K562 (cell line): ENCODE results near the gene HHATL. TPM values are rescaled to one million over a fixed set of nuclear protein-coding genes. Genes with fewer than 3 reads are reported as not detected.

Experiments
- ATAC-seq: fragments of 200-7000 bp; cut with Tn5 transposase; 3 replicates; pipeline ENCODE4 v1.9.1; 2020; ENCODE audit warnings: moderate library complexity
- BruUV-seq: library from RNA; stranded (reverse); fragments of 400-500 nt; replicated peaks from 2 replicates; lab custom pipeline; 2021; lab: Mats Ljungman, UMichigan
- CTCF ChIA-PET: fragments of 300-600 bp; formaldehyde crosslinking; extraction: SDS; loops from one replicate; lab custom pipeline; 2021; ENCODE audit warnings: low intra/inter-chr PET ratio; lab: Yijun Ruan, JAX
- POLR2A ChIA-PET: fragments of 300-600, 350-650 bp; sonication (Branson Sonifier 250); formaldehyde crosslinking; extraction: SDS; loops from one replicate; lab custom pipeline; 2021; ENCODE audit warnings: antibody characterized with exemption, inconsistent platforms; lab: Yijun Ruan, JAX
- DNase-seq, 4 experiments: peaks; one replicate each; pipeline versions ENCODE4 v3.0.0 to v3.0.0-alpha.2; 2011 to 2018; ENCODE audit warnings: low spot score in 3 of 4, mixed read lengths in 3 of 4; ENCODE audit errors: extremely low read depth in 1 of 4
- FAIRE-seq: peaks from 2 replicates; lab custom pipeline; 2011; peaks lifted over from hg19 to GRCh38; lab: Jason Lieb, UNC
- H2AFZ ChIP-seq: 2 replicates; pipeline ENCODE4 v1.6.0; 2011; ENCODE audit warnings: low read depth, low read length, control low read depth, inconsistent platforms
- H3K27ac ChIP-seq: fragments of 200-600 bp; 3 replicates; pipeline ENCODE4 v1.8.0; 2011; ENCODE audit warnings: low read depth, mild to moderate bottlenecking, control low read depth, inconsistent platforms, low read length, moderate library complexity, mixed read lengths; ENCODE audit errors: extremely low read depth
- H3K27me3 ChIP-seq, 2 experiments: fragments of 300-600 bp in 1 of 2; 2 replicates in 1 of 2; 3 replicates in 1 of 2; pipeline versions ENCODE4 v1.6.0 to v1.8.0; 2011; ENCODE audit warnings: inconsistent platforms in 2 of 2, low read length in 2 of 2, mild to moderate bottlenecking in 1 of 2, mixed read lengths in 1 of 2, moderate library complexity in 1 of 2; ENCODE audit not compliant: control insufficient read depth in 2 of 2, insufficient read depth in 2 of 2
- H3K36me3 ChIP-seq: fragments of 300-600 bp; 3 replicates; pipeline ENCODE4 v1.8.0; 2011; ENCODE audit warnings: mild to moderate bottlenecking, low read length, inconsistent platforms; ENCODE audit not compliant: control insufficient read depth, insufficient read depth
- H3K4me1 ChIP-seq, 2 experiments: fragments of 200-600 bp in 1 of 2; replicated peaks in 1 of 2; 2 replicates in 1 of 2; 3 replicates in 1 of 2; pipeline versions ENCODE4 v1.5.1 to v1.8.0; 2011; ENCODE audit warnings: inconsistent platforms in 2 of 2, low read length in 2 of 2, mild to moderate bottlenecking in 1 of 2, mixed read lengths in 1 of 2, moderate library complexity in 1 of 2; ENCODE audit not compliant: control insufficient read depth in 2 of 2, insufficient read depth in 2 of 2
- H3K4me2 ChIP-seq: 2 replicates; pipeline ENCODE4 v1.6.1; 2011; ENCODE audit warnings: low read length, control low read depth, inconsistent platforms, mixed read lengths; ENCODE audit not compliant: insufficient read depth
- H3K4me3 ChIP-seq: fragments of 200-600 bp; sonication (generic), shearing (Covaris generic); 2 replicates; pipeline ENCODE4 v1.5.1; 2016; ENCODE audit warnings: control low read depth, inconsistent platforms
- H3K79me2 ChIP-seq: fragments of 200-600 bp; 3 replicates; pipeline ENCODE4 v1.8.0; 2011; ENCODE audit warnings: low read length, inconsistent platforms; ENCODE audit not compliant: control insufficient read depth, insufficient read depth
- H3K9ac ChIP-seq, 2 experiments: 2 replicates each; pipeline versions ENCODE4 v1.6.0 to v1.6.1; 2011; ENCODE audit warnings: low read depth in 2 of 2, low read length in 2 of 2, control low read depth in 1 of 2, inconsistent platforms in 1 of 2, mild to moderate bottlenecking in 1 of 2, mixed read lengths in 1 of 2; ENCODE audit not compliant: insufficient read depth in 1 of 2
- H3K9me1 ChIP-seq: one replicate; pipeline ENCODE4 v1.6.0; 2011; ENCODE audit warnings: inconsistent platforms, mild to moderate bottlenecking, low read length, moderate library complexity; ENCODE audit not compliant: control insufficient read depth, insufficient read depth
- H3K9me3 ChIP-seq: replicated peaks from 2 replicates; pipeline ENCODE4 v1.5.1; 2011; ENCODE audit warnings: low read depth, low read length, inconsistent platforms; ENCODE audit not compliant: control insufficient read depth, insufficient read depth
- H4K20me1 ChIP-seq: replicated peaks from 2 replicates; pipeline ENCODE4 v1.6.1; 2011; ENCODE audit warnings: low read length, inconsistent platforms, mixed read lengths; ENCODE audit not compliant: control insufficient read depth, insufficient read depth
- ETS2 ChIP-seq: IDR thresholded peaks from 2 replicates; pipeline ENCODE4 v1.6.1; 2016; ENCODE audit warnings: borderline replicate concordance, missing genetic modification characterization, mild to moderate bottlenecking, moderate library complexity, missing compliant biosample characterization; ENCODE audit not compliant: poor library complexity, severe bottlenecking
- PREB ChIP-seq: sonication (generic); formaldehyde crosslinking; IDR thresholded peaks from 2 replicates; pipeline ENCODE4 v1.8.1; 2023; ENCODE audit warnings: mild to moderate bottlenecking, missing genetic modification reagents
- RBM17 ChIP-seq: fragments of 200-400 bp; formaldehyde crosslinking; IDR thresholded peaks from 2 replicates; pipeline ENCODE4 v1.6.1; 2017; ENCODE audit warnings: low read depth, mild to moderate bottlenecking, low read length, borderline replicate concordance
- SNAPC5 ChIP-seq: fragments of 250-450 bp; sonication (Bioruptor Pico); IDR thresholded peaks from 2 replicates; pipeline ENCODE4 v1.8.0; 2021; ENCODE audit warnings: moderate library complexity, mild to moderate bottlenecking, inconsistent platforms
- SP2 ChIP-seq: IDR thresholded peaks from 2 replicates; pipeline ENCODE4 v1.6.1; 2011; ENCODE audit warnings: mild to moderate bottlenecking, low read depth, low read length, moderate library complexity; ENCODE audit not compliant: poor library complexity, severe bottlenecking; ENCODE audit errors: extremely low read depth
- TCF7 ChIP-seq: sonication (generic); IDR thresholded peaks from 2 replicates; pipeline ENCODE4 v1.6.1; 2016; ENCODE audit warnings: antibody characterized with exemption, borderline replicate concordance
- TCFL5 ChIP-seq: fragments of 250-450 bp; sonication (Bioruptor Pico); conservative IDR thresholded peaks from 2 replicates; pipeline ENCODE4 v1.6.1; 2021; ENCODE audit warnings: mild to moderate bottlenecking, moderate library complexity, matching md5 sums
- ZBTB40 ChIP-seq, 2 experiments: fragments of 450-650 bp in 1 of 2; sonication (generic) in 1 of 2; formaldehyde crosslinking in 1 of 2; IDR thresholded peaks; 2 replicates each; pipeline versions ENCODE4 v1.7.1 to v1.9.0; 2016 to 2022; ENCODE audit warnings: inconsistent platforms in 1 of 2, mild to moderate bottlenecking in 1 of 2, missing genetic modification reagents in 1 of 2
- ZNF146 ChIP-seq: IDR thresholded peaks from one replicate; pipeline ENCODE4 v1.6.1; 2018; ENCODE audit warnings: missing compliant biosample characterization; ENCODE audit not compliant: unreplicated experiment
- ZNF347 ChIP-seq: fragments of 450-650 bp; formaldehyde crosslinking; IDR thresholded peaks from 2 replicates; pipeline ENCODE4 v1.4.0; 2020; ENCODE audit warnings: low read depth, mild to moderate bottlenecking, moderate library complexity
- WGBS: fragments of 100-300 bp; shearing (Covaris generic); methylation state at CpG from one replicate; pipeline ENCODE4 v1.1.6; 2016; ENCODE audit warnings: low coverage, mixed read lengths; ENCODE audit not compliant: insufficient coverage; ENCODE audit errors: missing lambda C conversion rate; 5-methylcytosine and 5-hydroxymethylcytosine counted together
- in situ Hi-C: fragments of 300-500 bp; cut with MboI; formaldehyde crosslinking; loops from 4 replicates; pipeline ENCODE4 v1.15.0; 2018; ENCODE audit warnings: inconsistent platforms, mixed read lengths
- intact Hi-C: fragments of 100-400 bp; cut with micrococcal nuclease; formaldehyde crosslinking; loops from 2 replicates; pipeline ENCODE4 v1.14.2; 2022
- polyA plus RNA-seq, 8 experiments: library from polyadenylated mRNA; depleted of rRNA in 4 of 8; stranded (reverse) in 5 of 8; unstranded in 3 of 8; fragments of >200 nt; fragmentation: Nextera tagmentation in 2 of 8; fragmentation: Illumina TruSeq in 1 of 8; extraction: Ambion mirVana in 2 of 8; extraction: Trizol in 1 of 8; gene quantifications; 2 replicates each; pipeline versions ENCODE4 v1.2.1 to v1.2.3, GENCODE V29; 2011 to 2014; ENCODE audit warnings: inconsistent platforms in 1 of 8, missing spikeins in 1 of 8
- total RNA-seq, 7 experiments: library from RNA; depleted of rRNA in 6 of 7; stranded (reverse); fragments of >200 nt in 6 of 7; fragmentation: Illumina TruSeq in 2 of 7; extraction: Trizol in 2 of 7; gene quantifications; 2 replicates each; pipeline versions ENCODE4 v1.2.1 to v1.2.3, GENCODE V29; 2011 to 2021; ENCODE audit warnings: low replicate concordance in 1 of 7
- TF ChIP-seq, protein P1 (sequence below): sonication (generic); formaldehyde crosslinking; IDR thresholded peaks from 2 replicates; pipeline ENCODE4 v1.8.0; 2022; ENCODE audit warnings: mild to moderate bottlenecking, missing genetic modification reagents

Gene HHATL
- total and polyA plus RNA-seq, 9 of the 15 experiments (the other 6 are each of a cell fraction or from before 2014, with no cell fraction given): not detected

- POLR2A ChIA-PET: interaction anchor here (0.6 to 1.1 kb wide), 5 partner anchors 12 to 88 kb away, joined by 3 to 5 read pairs (median 3); no protein-coding TSS in a partner anchor
- H3K4me1 ChIP-seq: peaks cover 4 to 10% of the 10 kb centered on the region in 2 experiments; a peak in 4 of 5 replicates
- no peak for DNase-seq
Observed at GRCh38 chr3:42666022-42666421, 36.6 kb downstream of the HHATL start.

More at GRCh38 chr3:42666022-42666421, 36.6 kb downstream of the HHATL start:
- no peak overlapping the region for H3K4me2 ChIP-seq
- peaks cover 3 to 24% of the 10 kb centered on the region in 2 experiments; a peak in 3 of 5 replicates for H3K27me3 ChIP-seq
- CTCF ChIA-PET: no interaction called here
- ATAC-seq (no peak), FAIRE-seq (no peak)
- H3K79me2 ChIP-seq: no peaks in the 10 kb centered on the region
- intact Hi-C loops: no loop called here
- peaks cover 11% of the 10 kb centered on the region; the same call in 1 of the 2 replicates for H4K20me1 ChIP-seq
- H3K9ac ChIP-seq: no peak overlapping the region
- H3K9me1 ChIP-seq: no peaks in the 10 kb centered on the region
- H3K27ac ChIP-seq: no peak overlapping the region
- H3K36me3 ChIP-seq: no peaks in the 10 kb centered on the region
- no peak overlapping the region for H2AFZ ChIP-seq
- H3K9me3 ChIP-seq: no peaks in the 10 kb centered on the region
- no TSS peak for BruUV-seq
- in situ Hi-C loops: no loop called here
- H3K4me3 ChIP-seq: no peak overlapping the region
- TF ChIP-seq SP2: no peak
- TF ChIP-seq ZNF146 (CRISPR knock-in tag): no peak
- no peak for TF ChIP-seq TCF7
- no peak for TF ChIP-seq RBM17
- no peak for TF ChIP-seq ZNF347 (CRISPR knock-in tag)
- TF ChIP-seq TCFL5 (CRISPR knock-in tag): no peak
- TF ChIP-seq SNAPC5: no peak
- TF ChIP-seq, protein P1, sequence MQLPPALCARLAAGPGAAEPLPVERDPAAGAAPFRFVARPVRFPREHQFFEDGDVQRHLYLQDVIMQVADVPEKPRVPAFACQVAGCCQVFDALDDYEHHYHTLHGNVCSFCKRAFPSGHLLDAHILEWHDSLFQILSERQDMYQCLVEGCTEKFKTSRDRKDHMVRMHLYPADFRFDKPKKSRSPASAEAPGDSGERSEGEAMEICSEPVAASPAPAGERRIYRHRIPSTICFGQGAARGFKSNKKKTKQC (CRISPR knock-in tag): no peak
- TF ChIP-seq PREB (CRISPR knock-in tag): no peak
- TF ChIP-seq ETS2 (tag): no peak
- no peak for TF ChIP-seq ZBTB40 (IDR thresholded peaks at IDR 0.05)
- TF ChIP-seq ZBTB40 (CRISPR knock-in tag; IDR thresholded peaks at IDR 0.05): no peak
- 12% methylated on average over 8 of the region's 8 CpGs for WGBS
